Measurements from ENCODE around the gene LCNL1.

DNA sequence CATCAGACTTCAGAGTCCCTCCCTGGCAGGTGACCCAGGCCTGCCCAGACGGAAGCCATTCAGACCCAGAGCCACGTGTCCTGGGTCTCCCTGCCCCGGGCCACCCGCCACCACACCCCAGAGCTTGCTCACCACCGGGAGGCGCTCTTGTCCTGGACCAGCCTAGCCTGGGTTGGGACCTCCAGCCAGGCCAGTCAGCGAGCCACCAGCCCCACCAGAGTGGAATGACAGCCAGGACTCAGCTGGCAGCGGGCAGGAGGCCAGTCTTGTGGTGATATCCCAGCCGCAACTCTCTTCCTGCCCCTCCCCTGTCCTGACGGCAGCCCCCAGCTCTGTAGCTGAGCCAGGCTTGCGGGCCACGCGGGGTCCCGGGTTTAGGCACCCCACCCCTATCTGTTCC, 7.1 kb upstream of the LCNL1 start:
- TF ChIP-seq CTCF (conservative IDR thresholded peaks at IDR 0.05; ENCODE audit: low read length), result peak; percentile 48
- TF ChIP-seq EZH2phosphoT487 (IDR thresholded peaks at IDR 0.05; ENCODE audit: borderline replicate concordance), result no peak

Data from Loucy (cell line).